K562 (cell line): ENCODE results near the gene RIMKLA. TPM values are rescaled to one million over a fixed set of nuclear protein-coding genes. Genes with fewer than 3 reads are reported as not detected.

Experiments
- ATAC-seq: fragments of 200-7000 bp; cut with Tn5 transposase; 3 replicates; pipeline ENCODE4 v1.9.1; 2020; ENCODE audit warnings: moderate library complexity
- BruUV-seq: library from RNA; stranded (reverse); fragments of 400-500 nt; replicated peaks from 2 replicates; lab custom pipeline; 2021; lab: Mats Ljungman, UMichigan
- CTCF ChIA-PET: fragments of 300-600 bp; formaldehyde crosslinking; extraction: SDS; loops from one replicate; lab custom pipeline; 2021; ENCODE audit warnings: low intra/inter-chr PET ratio; lab: Yijun Ruan, JAX
- POLR2A ChIA-PET: fragments of 300-600, 350-650 bp; sonication (Branson Sonifier 250); formaldehyde crosslinking; extraction: SDS; loops from one replicate; lab custom pipeline; 2021; ENCODE audit warnings: antibody characterized with exemption, inconsistent platforms; lab: Yijun Ruan, JAX
- DNase-seq, 4 experiments: peaks; one replicate each; pipeline versions ENCODE4 v3.0.0 to v3.0.0-alpha.2; 2011 to 2018; ENCODE audit warnings: low spot score in 3 of 4, mixed read lengths in 3 of 4; ENCODE audit errors: extremely low read depth in 1 of 4
- FAIRE-seq: peaks from 2 replicates; lab custom pipeline; 2011; peaks lifted over from hg19 to GRCh38; lab: Jason Lieb, UNC
- H2AFZ ChIP-seq: 2 replicates; pipeline ENCODE4 v1.6.0; 2011; ENCODE audit warnings: low read depth, low read length, control low read depth, inconsistent platforms
- H3K27ac ChIP-seq: fragments of 200-600 bp; 3 replicates; pipeline ENCODE4 v1.8.0; 2011; ENCODE audit warnings: low read depth, mild to moderate bottlenecking, control low read depth, inconsistent platforms, low read length, moderate library complexity, mixed read lengths; ENCODE audit errors: extremely low read depth
- H3K27me3 ChIP-seq, 2 experiments: fragments of 300-600 bp in 1 of 2; 2 replicates in 1 of 2; 3 replicates in 1 of 2; pipeline versions ENCODE4 v1.6.0 to v1.8.0; 2011; ENCODE audit warnings: inconsistent platforms in 2 of 2, low read length in 2 of 2, mild to moderate bottlenecking in 1 of 2, mixed read lengths in 1 of 2, moderate library complexity in 1 of 2; ENCODE audit not compliant: control insufficient read depth in 2 of 2, insufficient read depth in 2 of 2
- H3K36me3 ChIP-seq: fragments of 300-600 bp; 3 replicates; pipeline ENCODE4 v1.8.0; 2011; ENCODE audit warnings: mild to moderate bottlenecking, low read length, inconsistent platforms; ENCODE audit not compliant: control insufficient read depth, insufficient read depth
- H3K4me1 ChIP-seq, 2 experiments: fragments of 200-600 bp in 1 of 2; replicated peaks in 1 of 2; 2 replicates in 1 of 2; 3 replicates in 1 of 2; pipeline versions ENCODE4 v1.5.1 to v1.8.0; 2011; ENCODE audit warnings: inconsistent platforms in 2 of 2, low read length in 2 of 2, mild to moderate bottlenecking in 1 of 2, mixed read lengths in 1 of 2, moderate library complexity in 1 of 2; ENCODE audit not compliant: control insufficient read depth in 2 of 2, insufficient read depth in 2 of 2
- H3K4me2 ChIP-seq: 2 replicates; pipeline ENCODE4 v1.6.1; 2011; ENCODE audit warnings: low read length, control low read depth, inconsistent platforms, mixed read lengths; ENCODE audit not compliant: insufficient read depth
- H3K4me3 ChIP-seq: fragments of 200-600 bp; sonication (generic), shearing (Covaris generic); 2 replicates; pipeline ENCODE4 v1.5.1; 2016; ENCODE audit warnings: control low read depth, inconsistent platforms
- H3K79me2 ChIP-seq: fragments of 200-600 bp; 3 replicates; pipeline ENCODE4 v1.8.0; 2011; ENCODE audit warnings: low read length, inconsistent platforms; ENCODE audit not compliant: control insufficient read depth, insufficient read depth
- H3K9ac ChIP-seq, 2 experiments: 2 replicates each; pipeline versions ENCODE4 v1.6.0 to v1.6.1; 2011; ENCODE audit warnings: low read depth in 2 of 2, low read length in 2 of 2, control low read depth in 1 of 2, inconsistent platforms in 1 of 2, mild to moderate bottlenecking in 1 of 2, mixed read lengths in 1 of 2; ENCODE audit not compliant: insufficient read depth in 1 of 2
- H3K9me1 ChIP-seq: one replicate; pipeline ENCODE4 v1.6.0; 2011; ENCODE audit warnings: inconsistent platforms, mild to moderate bottlenecking, low read length, moderate library complexity; ENCODE audit not compliant: control insufficient read depth, insufficient read depth
- H3K9me3 ChIP-seq: replicated peaks from 2 replicates; pipeline ENCODE4 v1.5.1; 2011; ENCODE audit warnings: low read depth, low read length, inconsistent platforms; ENCODE audit not compliant: control insufficient read depth, insufficient read depth
- H4K20me1 ChIP-seq: replicated peaks from 2 replicates; pipeline ENCODE4 v1.6.1; 2011; ENCODE audit warnings: low read length, inconsistent platforms, mixed read lengths; ENCODE audit not compliant: control insufficient read depth, insufficient read depth
- ARID1B ChIP-seq: fragments of 450-650 bp; IDR thresholded peaks from 2 replicates; pipeline ENCODE4 v1.6.1; 2016; ENCODE audit warnings: antibody characterized with exemption, mild to moderate bottlenecking, inconsistent platforms
- DDX20 ChIP-seq: fragments of 450-650 bp; IDR thresholded peaks from 2 replicates; pipeline ENCODE4 v1.6.1; 2016; ENCODE audit warnings: missing genetic modification characterization, low read depth, mild to moderate bottlenecking, missing compliant biosample characterization, moderate library complexity
- EZH2 ChIP-seq: IDR thresholded peaks from 2 replicates; pipeline ENCODE4 v1.6.1; 2012; ENCODE audit warnings: low read depth, mild to moderate bottlenecking, inconsistent platforms, low read length, borderline replicate concordance
- HDAC3 ChIP-seq: fragments of 450-650 bp; IDR thresholded peaks from 2 replicates; pipeline ENCODE4 v1.6.1; 2018; ENCODE audit warnings: borderline replicate concordance, mild to moderate bottlenecking, moderate library complexity; ENCODE audit not compliant: partially characterized antibody
- HNRNPLL ChIP-seq: fragments of 200-400 bp; formaldehyde crosslinking; IDR thresholded peaks from 2 replicates; pipeline ENCODE4 v1.6.1; 2017; ENCODE audit warnings: low read length, low read depth, mild to moderate bottlenecking; ENCODE audit not compliant: poor library complexity, severe bottlenecking
- NFATC3 ChIP-seq: fragments of 450-650 bp; IDR thresholded peaks from 2 replicates; pipeline ENCODE4 v1.6.1; 2017; ENCODE audit warnings: mild to moderate bottlenecking
- NRF1 ChIP-seq, 2 experiments: fragments of 450-650 bp; IDR thresholded peaks in 1 of 2; conservative IDR thresholded peaks in 1 of 2; 2 replicates each; pipeline ENCODE4 v1.6.1; 2014; ENCODE audit warnings: mild to moderate bottlenecking in 2 of 2
- PPARD ChIP-seq: fragments of 250-450 bp; sonication (Bioruptor Pico); IDR thresholded peaks from 2 replicates; pipeline ENCODE4 v1.8.0; 2022; ENCODE audit warnings: inconsistent platforms, mild to moderate bottlenecking, moderate library complexity
- SMARCA5 ChIP-seq: fragments of 450-650 bp; IDR thresholded peaks from 2 replicates; pipeline ENCODE4 v1.6.1; 2016
- ZKSCAN1 ChIP-seq: fragments of 150-350 bp; IDR thresholded peaks from 2 replicates; pipeline ENCODE4 v1.6.1; 2016; ENCODE audit warnings: low read depth, low read length
- ZKSCAN3 ChIP-seq: fragments of 250-450 bp; sonication (Bioruptor Pico); IDR thresholded peaks from 2 replicates; pipeline ENCODE4 v1.4.0; 2020
- ZNF668 ChIP-seq: fragments of 250-450 bp; sonication (Bioruptor Pico); IDR thresholded peaks from 2 replicates; pipeline ENCODE4 v1.8.0; 2022; ENCODE audit warnings: mild to moderate bottlenecking, inconsistent platforms
- ZNF76 ChIP-seq: fragments of 250-450 bp; sonication (Bioruptor Pico); IDR thresholded peaks from 2 replicates; pipeline ENCODE4 v1.4.0; 2020; ENCODE audit warnings: mild to moderate bottlenecking, moderate library complexity, borderline replicate concordance
- ZNF830 ChIP-seq: fragments of 250-450 bp; sonication (Bioruptor Pico); IDR thresholded peaks from 2 replicates; pipeline ENCODE4 v1.5.0; 2021; ENCODE audit warnings: mild to moderate bottlenecking
- WGBS: fragments of 100-300 bp; shearing (Covaris generic); methylation state at CpG from one replicate; pipeline ENCODE4 v1.1.6; 2016; ENCODE audit warnings: low coverage, mixed read lengths; ENCODE audit not compliant: insufficient coverage; ENCODE audit errors: missing lambda C conversion rate; 5-methylcytosine and 5-hydroxymethylcytosine counted together
- in situ Hi-C: fragments of 300-500 bp; cut with MboI; formaldehyde crosslinking; loops from 4 replicates; pipeline ENCODE4 v1.15.0; 2018; ENCODE audit warnings: inconsistent platforms, mixed read lengths
- intact Hi-C: fragments of 100-400 bp; cut with micrococcal nuclease; formaldehyde crosslinking; loops from 2 replicates; pipeline ENCODE4 v1.14.2; 2022
- polyA plus RNA-seq, 8 experiments: library from polyadenylated mRNA; depleted of rRNA in 4 of 8; stranded (reverse) in 5 of 8; unstranded in 3 of 8; fragments of >200 nt; fragmentation: Nextera tagmentation in 2 of 8; fragmentation: Illumina TruSeq in 1 of 8; extraction: Ambion mirVana in 2 of 8; extraction: Trizol in 1 of 8; gene quantifications; 2 replicates each; pipeline versions ENCODE4 v1.2.1 to v1.2.3, GENCODE V29; 2011 to 2014; ENCODE audit warnings: inconsistent platforms in 1 of 8, missing spikeins in 1 of 8
- total RNA-seq, 7 experiments: library from RNA; depleted of rRNA in 6 of 7; stranded (reverse); fragments of >200 nt in 6 of 7; fragmentation: Illumina TruSeq in 2 of 7; extraction: Trizol in 2 of 7; gene quantifications; 2 replicates each; pipeline versions ENCODE4 v1.2.1 to v1.2.3, GENCODE V29; 2011 to 2021; ENCODE audit warnings: low replicate concordance in 1 of 7
- TF ChIP-seq, protein P1 (sequence below): fragments of 250-450 bp; sonication (Bioruptor Pico); IDR thresholded peaks from 2 replicates; pipeline ENCODE4 v1.8.0; 2021; ENCODE audit warnings: moderate library complexity, mild to moderate bottlenecking, inconsistent platforms
- TF ChIP-seq, protein P2 (sequence below): sonication (generic); IDR thresholded peaks from 2 replicates; pipeline ENCODE4 v1.6.1; 2016

Gene RIMKLA
- total and polyA plus RNA-seq, 9 of the 15 experiments (the other 6 are each of a cell fraction or from before 2014, with no cell fraction given): 0.02 TPM; not detected in 8

DNA sequence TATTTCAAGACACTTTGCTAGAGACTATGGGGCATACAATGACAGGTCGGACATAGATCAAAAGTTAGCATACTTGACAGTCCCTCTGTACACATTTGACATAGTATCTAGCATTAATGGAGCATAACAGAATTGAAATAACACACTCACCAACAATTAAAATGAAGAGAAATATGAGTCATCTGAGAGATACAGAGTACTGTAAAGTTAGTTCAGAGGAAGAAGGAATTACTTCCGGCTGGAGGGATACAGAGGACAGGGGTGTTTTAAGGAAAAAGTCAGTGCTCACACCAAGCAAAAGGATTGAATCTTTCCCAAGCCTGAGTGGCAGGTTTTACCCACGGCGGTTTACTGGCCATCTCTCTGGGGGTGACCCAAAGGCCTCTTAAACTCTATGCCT, 72.8 kb downstream of the RIMKLA start:
- CTCF ChIA-PET: interaction anchor here (0.5 kb wide), 1 partner anchor 1032 kb away, joined by 3 read pairs; no protein-coding TSS in a partner anchor
- H3K36me3 ChIP-seq: peaks cover 7% of the 10 kb centered on the region; the same call in 1 of the 3 replicates
- H2AFZ ChIP-seq: no peak overlapping the region
- TF ChIP-seq, protein P1, sequence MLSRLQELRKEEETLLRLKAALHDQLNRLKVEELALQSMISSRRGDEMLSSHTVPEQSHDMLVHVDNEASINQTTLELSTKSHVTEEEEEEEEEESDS (CRISPR knock-in tag): no peak
- no peak for TF ChIP-seq PPARD (CRISPR knock-in tag)
- no peak for TF ChIP-seq ZNF668
- TF ChIP-seq ARID1B: no peak
- TF ChIP-seq ZNF76 (CRISPR knock-in tag): no peak
- no peak for TF ChIP-seq DDX20 (tag)
- TF ChIP-seq HDAC3: no peak
- no peak for TF ChIP-seq NRF1 (conservative IDR thresholded peaks at IDR 0.05 in 1 of 2, IDR thresholded peaks at IDR 0.05 in 1 of 2)
- no peak for TF ChIP-seq ZKSCAN3 (CRISPR knock-in tag)
- TF ChIP-seq SMARCA5: no peak
- TF ChIP-seq ZNF830: no peak
- TF ChIP-seq, protein P2, sequence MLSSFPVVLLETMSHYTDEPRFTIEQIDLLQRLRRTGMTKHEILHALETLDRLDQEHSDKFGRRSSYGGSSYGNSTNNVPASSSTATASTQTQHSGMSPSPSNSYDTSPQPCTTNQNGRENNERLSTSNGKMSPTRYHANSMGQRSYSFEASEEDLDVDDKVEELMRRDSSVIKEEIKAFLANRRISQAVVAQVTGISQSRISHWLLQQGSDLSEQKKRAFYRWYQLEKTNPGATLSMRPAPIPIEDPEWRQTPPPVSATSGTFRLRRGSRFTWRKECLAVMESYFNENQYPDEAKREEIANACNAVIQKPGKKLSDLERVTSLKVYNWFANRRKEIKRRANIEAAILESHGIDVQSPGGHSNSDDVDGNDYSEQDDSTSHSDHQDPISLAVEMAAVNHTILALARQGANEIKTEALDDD: no peak
- no peak for TF ChIP-seq EZH2
- no peak for TF ChIP-seq ZKSCAN1
- TF ChIP-seq NFATC3: no peak
- TF ChIP-seq HNRNPLL: no peak
- TF ChIP-seq, all 486 proteins: peak for 0
- WGBS: 0% methylated on average over 4 of the region's 4 CpGs
- POLR2A ChIA-PET: no interaction called here
- DNase-seq (no peak), FAIRE-seq (no peak), ATAC-seq (no peak)
- H3K4me3 ChIP-seq: no peak overlapping the region
- H3K9me1 ChIP-seq: no peaks in the 10 kb centered on the region
- peaks cover 4% of the 10 kb centered on the region for H3K9me3 ChIP-seq
- H3K4me1 ChIP-seq: peaks cover 0 to 18% of the 10 kb centered on the region in 2 experiments; a peak in 3 of 5 replicates
- peaks cover 0 to 6% of the 10 kb centered on the region in 2 experiments; a peak in 2 of 5 replicates for H3K27me3 ChIP-seq
- H3K4me2 ChIP-seq: no peak overlapping the region
- H4K20me1 ChIP-seq: no peaks in the 10 kb centered on the region
- BruUV-seq: no TSS peak
- H3K9ac ChIP-seq: no peak overlapping the region
- peaks cover 10% of the 10 kb centered on the region; the same call in 2 of the 3 replicates for H3K79me2 ChIP-seq
- in situ Hi-C loops: no loop called here
- H3K27ac ChIP-seq: no peak overlapping the region
- intact Hi-C loops: no loop called here
